Mesendoderm (in vitro differentiated cells): ENCODE data around the gene ZNF428.
"Not testable (repeated sequence)": the region's sequence is repeated elsewhere in the genome, so short reads cannot be mapped to it uniquely, and the experiment has no call there.

Source experiments
- DNase-seq: peaks from one replicate; pipeline ENCODE4 v3.0.0; 2013
- H2AK5ac ChIP-seq: 2 replicates; pipeline ENCODE4 v1.6.1; 2013; ENCODE audit warnings: low read length, inconsistent platforms
- H2BK120ac ChIP-seq: 2 replicates; pipeline ENCODE4 v1.6.1; 2013; ENCODE audit warnings: low read depth, mild to moderate bottlenecking, low read length, moderate library complexity, mixed read lengths
- H2BK15ac ChIP-seq: replicated peaks from 2 replicates; pipeline ENCODE4 v1.6.1; 2013; ENCODE audit warnings: low read depth, mild to moderate bottlenecking, moderate library complexity
- H2BK5ac ChIP-seq: 2 replicates; pipeline ENCODE4 v1.6.1; 2013; ENCODE audit warnings: low read length, inconsistent platforms
- H3K18ac ChIP-seq: 2 replicates; pipeline ENCODE4 v1.6.1; 2013; ENCODE audit warnings: mild to moderate bottlenecking, low read length, mixed read lengths
- H3K23ac ChIP-seq: one replicate; pipeline ENCODE4 v1.6.1; 2013; ENCODE audit warnings: low read length
- H3K27ac ChIP-seq: 2 replicates; pipeline ENCODE4 v1.5.1; 2013; ENCODE audit warnings: low read depth, mild to moderate bottlenecking, inconsistent platforms, low read length, moderate library complexity
- H3K27me3 ChIP-seq: 2 replicates; pipeline ENCODE4 v1.6.1; 2013; ENCODE audit warnings: low read length, control low read depth, mild to moderate bottlenecking, inconsistent platforms; ENCODE audit not compliant: insufficient read depth, poor library complexity
- H3K36me3 ChIP-seq: 2 replicates; pipeline ENCODE4 v1.6.1; 2013; ENCODE audit warnings: low read length, inconsistent platforms; ENCODE audit not compliant: control insufficient read depth, insufficient read depth
- H3K4ac ChIP-seq: one replicate; pipeline ENCODE4 v1.6.1; 2013; ENCODE audit warnings: low read depth, mild to moderate bottlenecking, low read length, moderate library complexity
- H3K4me1 ChIP-seq: 2 replicates; pipeline ENCODE4 v1.6.1; 2013; ENCODE audit warnings: low read depth, low read length, inconsistent platforms; ENCODE audit not compliant: control insufficient read depth
- H3K4me2 ChIP-seq: 2 replicates; pipeline ENCODE4 v1.6.1; 2013; ENCODE audit warnings: low read length
- H3K4me3 ChIP-seq: 2 replicates; pipeline ENCODE4 v1.5.1; 2013; ENCODE audit warnings: mild to moderate bottlenecking, low read length
- H3K56ac ChIP-seq: one replicate; pipeline ENCODE4 v1.6.1; 2013; ENCODE audit warnings: low read length
- H3K79me1 ChIP-seq: 2 replicates; pipeline ENCODE4 v1.6.1; 2013; ENCODE audit warnings: low read length, inconsistent platforms
- H3K79me2 ChIP-seq: 2 replicates; pipeline ENCODE4 v1.6.1; 2013; ENCODE audit warnings: mild to moderate bottlenecking, low read length; ENCODE audit not compliant: control insufficient read depth, insufficient read depth
- H3K9ac ChIP-seq: 2 replicates; pipeline ENCODE4 v1.6.1; 2013; ENCODE audit warnings: low read length, inconsistent platforms
- H4K5ac ChIP-seq: one replicate; pipeline ENCODE4 v1.6.1; 2013; ENCODE audit warnings: low read length
- H4K8ac ChIP-seq: one replicate; pipeline ENCODE4 v1.6.1; 2013; ENCODE audit warnings: low read depth, mild to moderate bottlenecking, control low read depth, low read length, moderate library complexity
- WGBS: extraction: QIAGEN DNeasy Blood & Tissue Kit; methylation state at CpG from one replicate; pipeline ENCODE4 v1.1.7; 2013; ENCODE audit warnings: low lambda C conversion rate, missing lambda C conversion rate; ENCODE audit not compliant: insufficient coverage; ENCODE audit errors: extremely low coverage; 5-methylcytosine and 5-hydroxymethylcytosine counted together

Gene ZNF428

GRCh38 chr19:43638995-43639518 is 19.6 kb upstream of the ZNF428 start:
- peak overlapping the region; percentile 41 for H3K9ac ChIP-seq
- peak overlapping the region; percentile 3 for H3K4me3 ChIP-seq
- no peaks in the 10 kb centered on the region for H3K79me1 ChIP-seq
- H2BK15ac ChIP-seq = no peak overlapping the region
- peak overlapping the region; percentile 4 for H3K18ac ChIP-seq
- H3K27ac ChIP-seq = no peak overlapping the region
- H3K36me3 ChIP-seq = no peaks in the 10 kb centered on the region
- WGBS = no CpG with 5 or more reads among the region's 18 CpGs
- no peak overlapping the region for H2BK5ac ChIP-seq
- H3K4me1 ChIP-seq = no peaks in the 10 kb centered on the region
- no peak overlapping the region for H3K4ac ChIP-seq
- no peak overlapping the region for H2BK120ac ChIP-seq
- no peaks in the 10 kb centered on the region for H3K79me2 ChIP-seq
- H3K4me2 ChIP-seq = peak overlapping the region; percentile 54
- no peak overlapping the region for H2AK5ac ChIP-seq
- no peak overlapping the region for H4K5ac ChIP-seq
- H3K56ac ChIP-seq = peak overlapping the region; percentile 79
- H3K23ac ChIP-seq = no peak overlapping the region
- peaks cover 8% of the 10 kb centered on the region for H3K27me3 ChIP-seq
- no peak overlapping the region for H4K8ac ChIP-seq
- no peak for DNase-seq

GRCh38 chr19:43638214-43638994 is 19.0 kb upstream of the ZNF428 start:
- no peak overlapping the region for H3K4me3 ChIP-seq

GRCh38 chr19:43636121-43636683 is 16.8 kb upstream of the ZNF428 start:
- no CpG with 5 or more reads among the region's 14 CpGs for WGBS
- Histone ChIP-seq H3K79me2 (no peaks in the 10 kb centered on the region), H3K4ac (no peak overlapping the region), H2BK5ac (no peak overlapping the region), H3K79me1 (no peaks in the 10 kb centered on the region), H4K5ac (no peak overlapping the region), H3K9ac (peak overlapping the region; percentile 18), H3K56ac (no peak overlapping the region), H2BK120ac (no peak overlapping the region), H3K4me2 (no peak overlapping the region), H3K18ac (peak overlapping the region; percentile 5), H2AK5ac (no peak overlapping the region), H4K8ac (no peak overlapping the region), H3K23ac (no peak overlapping the region), H3K4me1 (no peaks in the 10 kb centered on the region), H2BK15ac (no peak overlapping the region), H3K27ac (no peak overlapping the region), H3K36me3 (no peaks in the 10 kb centered on the region), H3K27me3 (peaks cover 8% of the 10 kb centered on the region), H3K4me3 (no peak overlapping the region)
- DNase-seq = peak; percentile 49

More at GRCh38 chr19:43638214-43638994, 19.0 kb upstream of the ZNF428 start:
- Histone ChIP-seq H3K79me2 (no peaks in the 10 kb centered on the region), H3K27me3 (peaks cover 8% of the 10 kb centered on the region), H3K56ac (no peak overlapping the region), H3K36me3 (no peaks in the 10 kb centered on the region), H2BK5ac (no peak overlapping the region), H4K8ac (no peak overlapping the region), H2BK120ac (no peak overlapping the region), H4K5ac (no peak overlapping the region), H3K18ac (no peak overlapping the region), H3K4me1 (no peaks in the 10 kb centered on the region), H3K9ac (no peak overlapping the region), H2BK15ac (no peak overlapping the region), H2AK5ac (no peak overlapping the region), H3K79me1 (no peaks in the 10 kb centered on the region), H3K23ac (peak overlapping the region; percentile 19), H3K27ac (no peak overlapping the region), H3K4ac (no peak overlapping the region), H3K4me2 (no peak overlapping the region)
- no peak for DNase-seq
- no CpG with 5 or more reads among the region's 13 CpGs for WGBS

GRCh38 chr19:43635561-43635940 is 16.1 kb upstream of the ZNF428 start:
- WGBS = no CpG with 5 or more reads among the region's 2 CpGs
- not testable (repeated sequence) for H3K4ac ChIP-seq, H3K4me1 ChIP-seq, H3K27ac ChIP-seq, H3K79me2 ChIP-seq, H3K27me3 ChIP-seq, H3K4me3 ChIP-seq, H4K8ac ChIP-seq, H2BK120ac ChIP-seq, H2BK5ac ChIP-seq, H4K5ac ChIP-seq, H3K79me1 ChIP-seq, H3K23ac ChIP-seq, H2AK5ac ChIP-seq, H2BK15ac ChIP-seq, H3K36me3 ChIP-seq
- Histone ChIP-seq H3K18ac (peak overlapping the region; percentile 5), H3K4me2 (peak overlapping the region; percentile 71), H3K56ac (peak overlapping the region; percentile 49), H3K9ac (peak overlapping the region; percentile 12)
- peak; percentile 37 for DNase-seq

- WGBS = no CpG with 5 or more reads among the region's 17 CpGs
- Histone ChIP-seq H2AK5ac (no peak overlapping the region), H3K36me3 (no peaks in the 10 kb centered on the region), H3K79me1 (no peaks in the 10 kb centered on the region), H3K4me1 (no peaks in the 10 kb centered on the region), H4K8ac (no peak overlapping the region), H2BK5ac (no peak overlapping the region), H3K56ac (peak overlapping the region; percentile 49), H3K27ac (no peak overlapping the region), H3K79me2 (no peaks in the 10 kb centered on the region), H3K9ac (peak overlapping the region; percentile 12), H3K4me3 (peak overlapping the region; percentile 30), H2BK15ac (no peak overlapping the region), H3K27me3 (peaks cover 8% of the 10 kb centered on the region), H3K4me2 (peak overlapping the region; percentile 71), H4K5ac (no peak overlapping the region), H3K18ac (peak overlapping the region; percentile 57), H3K23ac (no peak overlapping the region), H2BK120ac (no peak overlapping the region), H3K4ac (peak overlapping the region; percentile 21)
- DNase-seq = peak; percentile 60
Measured at GRCh38 chr19:43634872-43635560, 15.6 kb upstream of the ZNF428 start.
